KBM-7 (cell line): ENCODE data around the gene SORCS2.

Experiments used
- DNase-seq: peaks from one replicate; pipeline ENCODE4 v3.0.0-alpha.2; 2015
- in situ Hi-C: fragments of 300-500 bp; cut with MboI; formaldehyde crosslinking; loops from 2 replicates; pipeline ENCODE4 v1.14.3; 2020; ENCODE audit warnings: low sequenced_read_pairs, low pct_unique_long_range_greater_than_20kb, mixed read lengths

The SORCS2 gene

DNA sequence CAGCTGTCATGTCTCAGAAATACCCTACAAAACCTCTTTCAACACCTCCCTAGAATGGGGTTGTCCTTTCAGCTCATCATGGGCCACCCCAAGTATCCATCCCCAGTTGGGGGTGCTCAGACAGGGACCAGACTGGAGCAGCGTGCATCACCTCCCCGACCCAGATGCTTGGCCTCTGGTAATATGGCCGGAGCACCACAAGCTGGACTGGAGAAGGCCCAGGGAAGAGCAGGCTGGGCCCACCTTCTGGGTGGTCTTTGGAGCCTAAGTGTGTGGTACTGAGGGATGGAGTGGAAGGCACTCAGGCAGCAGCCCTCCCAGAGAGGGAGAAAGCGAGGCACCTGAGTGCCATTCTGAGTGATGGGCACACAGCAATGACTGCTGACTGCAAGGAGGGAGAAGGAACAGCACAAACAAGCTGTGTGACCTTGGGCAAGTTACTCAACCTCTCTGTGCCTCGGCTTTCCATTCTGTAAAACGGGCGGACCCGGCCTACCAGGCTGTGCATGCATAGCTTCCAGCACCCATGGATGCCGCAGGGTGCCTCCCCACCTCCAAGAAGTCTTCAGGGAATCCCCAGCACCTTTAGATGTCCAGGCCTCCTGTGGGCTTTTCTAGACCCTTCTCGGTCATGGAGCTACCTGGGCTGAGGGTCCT, 519.1 kb downstream of the SORCS2 start:
- DNase-seq, result no peak
- in situ Hi-C loops, result no loop called here

DNA sequence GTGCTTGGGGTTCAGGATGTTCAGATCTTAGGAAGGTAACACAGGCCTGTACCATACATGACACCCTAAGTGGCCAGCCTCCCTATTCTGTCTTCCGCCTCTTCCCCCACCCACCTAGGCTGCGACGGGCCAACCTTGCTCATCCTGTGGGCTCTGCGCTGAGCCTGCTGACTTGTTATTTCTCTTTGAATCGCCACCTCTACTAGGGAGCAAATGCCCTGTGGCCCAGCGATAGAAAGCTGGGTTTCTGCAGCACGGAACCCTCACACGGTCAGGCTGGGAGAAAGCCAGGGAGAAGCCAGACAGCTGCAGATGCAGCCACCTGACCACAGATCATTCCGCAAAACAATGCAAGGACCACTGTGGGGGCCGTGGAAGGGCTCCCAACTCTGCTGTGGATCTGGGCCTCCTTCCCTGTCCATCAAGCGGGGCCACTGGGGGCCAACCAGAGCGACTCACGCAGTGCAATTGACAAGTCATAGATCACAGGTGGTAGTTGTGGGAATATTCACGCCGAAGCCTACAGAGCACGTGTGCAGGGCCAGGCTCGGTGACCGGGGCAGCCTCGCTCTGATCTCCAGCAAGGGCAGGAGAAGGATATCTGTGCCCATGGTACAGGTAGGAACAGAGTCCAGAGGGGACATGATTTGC, 519.8 kb downstream of the SORCS2 start:
- DNase-seq, result no peak
- in situ Hi-C loops, result no loop called here

DNA sequence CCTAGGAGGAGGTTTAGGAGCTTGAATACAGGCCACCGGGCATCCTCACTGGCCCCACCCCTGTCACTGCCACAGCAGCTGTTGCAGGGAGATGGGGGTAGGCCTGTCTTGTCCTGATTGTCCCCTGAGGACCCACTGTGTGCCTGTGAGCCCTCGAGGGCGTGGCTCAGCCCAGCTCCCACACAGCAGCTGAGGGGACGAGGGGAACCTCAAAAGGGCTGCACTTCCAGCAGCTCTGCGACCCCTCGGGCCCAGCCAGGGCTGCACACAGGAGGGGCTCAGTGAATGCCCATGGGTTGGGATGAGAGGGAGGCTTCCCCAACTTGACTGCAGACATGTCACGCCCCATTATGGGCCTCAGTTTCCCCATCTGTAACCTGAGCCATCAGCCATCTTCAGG, 521.4 kb downstream of the SORCS2 start:
- DNase-seq, result no peak
- in situ Hi-C loops, result no loop called here

DNA sequence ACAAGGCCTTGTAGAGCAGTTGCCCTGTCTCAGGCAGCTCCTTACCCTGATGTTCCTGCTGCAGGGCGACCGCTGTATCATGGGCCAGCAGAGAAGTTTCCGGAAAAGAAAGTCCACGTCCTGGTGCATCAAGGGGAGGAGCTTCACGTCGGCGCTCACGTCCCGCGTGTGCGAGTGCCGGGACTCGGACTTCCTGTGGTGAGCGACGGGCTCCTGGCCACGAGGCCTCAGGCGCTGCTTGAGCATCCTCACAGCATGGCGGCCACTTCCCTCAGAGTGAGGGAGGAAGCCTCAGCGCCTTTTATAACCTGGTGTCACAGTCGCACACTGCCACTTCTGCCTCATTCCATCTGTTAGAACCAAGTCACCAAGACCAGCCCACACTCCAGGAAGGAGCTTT, 521.8 kb downstream of the SORCS2 start:
- no peak for DNase-seq
- in situ Hi-C loops, result no loop called here

DNA sequence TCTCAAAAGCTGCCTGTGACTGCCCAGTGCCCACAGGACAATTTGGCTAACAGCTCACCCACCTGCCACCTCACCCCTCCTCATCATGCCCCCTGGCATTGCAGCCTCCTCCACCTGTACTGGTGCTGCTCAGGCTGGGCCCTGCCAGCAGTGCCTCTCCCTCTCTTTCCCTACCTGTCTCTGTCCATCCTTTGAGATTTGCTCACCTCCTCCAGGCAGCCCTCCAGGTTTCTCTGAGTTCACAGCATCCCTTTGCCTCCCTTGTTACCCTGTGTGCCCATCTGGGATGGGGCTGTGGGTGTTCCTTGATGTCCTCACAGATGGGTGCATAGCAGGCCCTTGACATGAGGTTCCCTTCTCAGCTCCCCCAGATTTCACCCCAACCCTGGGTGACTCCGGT, 522.4 kb downstream of the SORCS2 start:
- DNase-seq, result no peak
- in situ Hi-C loops, result no loop called here

DNA sequence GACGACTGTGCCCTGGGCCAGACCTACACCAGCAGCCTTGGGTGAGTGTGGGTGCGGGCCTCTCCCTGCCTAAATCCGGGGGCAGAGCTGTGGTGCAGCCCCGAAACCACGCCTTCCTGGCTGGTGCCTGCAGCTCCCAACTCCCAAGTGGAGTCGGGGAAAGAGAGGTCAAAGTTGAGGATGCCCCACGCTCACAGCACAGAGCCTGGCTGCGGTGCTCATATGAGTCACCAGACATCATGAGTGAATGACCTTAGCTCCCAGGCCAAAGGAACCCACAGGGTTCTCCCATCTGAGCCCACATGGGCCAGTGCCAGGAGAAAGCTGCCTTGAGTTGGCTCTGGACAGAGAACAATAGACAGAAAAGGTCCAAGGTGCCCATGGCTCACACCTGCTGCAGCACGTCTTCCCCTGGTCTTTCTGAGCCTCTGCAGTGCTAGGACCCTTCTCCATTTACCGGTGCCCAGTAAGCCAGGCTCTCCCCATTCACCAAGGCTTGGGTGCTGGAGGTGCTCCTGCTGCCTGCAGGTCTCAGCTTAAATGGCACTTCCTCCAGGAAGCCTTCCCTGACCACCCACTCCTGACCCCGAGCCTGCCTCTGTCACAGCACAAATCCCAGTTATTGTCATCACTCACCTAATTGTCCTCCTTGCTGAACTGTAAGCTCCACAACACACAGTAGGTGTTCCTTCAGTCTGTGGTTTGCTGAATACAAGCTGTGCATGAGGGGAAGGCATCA, 523.1 kb downstream of the SORCS2 start:
- no peak for DNase-seq
- in situ Hi-C loops, result no loop called here

DNA sequence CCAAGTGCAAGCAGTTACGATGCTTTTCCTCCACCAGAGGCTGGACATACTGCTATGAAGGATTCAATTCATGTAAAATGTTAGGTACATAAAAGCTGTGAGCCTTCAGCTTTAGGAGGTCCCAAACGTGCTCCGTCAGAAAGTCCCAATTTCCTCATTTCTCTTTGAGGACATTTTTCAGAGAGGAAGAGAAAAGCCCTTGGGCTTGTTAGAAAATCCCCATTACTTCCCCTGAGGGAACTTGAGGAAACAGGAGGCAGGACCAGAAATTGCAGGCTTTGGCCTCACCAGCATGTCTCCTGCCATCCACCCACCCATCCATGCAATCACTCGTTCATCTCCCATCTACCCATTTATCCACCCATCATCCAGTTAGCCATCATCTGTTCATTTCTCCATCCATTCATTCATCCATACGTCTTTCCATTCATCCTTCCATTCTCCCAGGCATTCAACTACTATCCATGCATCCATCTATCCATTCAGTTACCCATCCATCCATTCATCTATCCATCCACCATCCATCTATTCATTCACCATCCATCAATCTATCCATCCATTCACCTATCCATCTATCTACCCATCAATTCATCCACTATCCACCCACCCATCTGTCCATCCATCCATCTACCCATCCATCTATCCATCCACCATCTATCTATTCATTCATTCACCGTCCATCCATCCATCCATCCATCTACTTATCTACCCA, 523.8 kb downstream of the SORCS2 start:
- in situ Hi-C loops, result no loop called here
- no peak for DNase-seq

DNA sequence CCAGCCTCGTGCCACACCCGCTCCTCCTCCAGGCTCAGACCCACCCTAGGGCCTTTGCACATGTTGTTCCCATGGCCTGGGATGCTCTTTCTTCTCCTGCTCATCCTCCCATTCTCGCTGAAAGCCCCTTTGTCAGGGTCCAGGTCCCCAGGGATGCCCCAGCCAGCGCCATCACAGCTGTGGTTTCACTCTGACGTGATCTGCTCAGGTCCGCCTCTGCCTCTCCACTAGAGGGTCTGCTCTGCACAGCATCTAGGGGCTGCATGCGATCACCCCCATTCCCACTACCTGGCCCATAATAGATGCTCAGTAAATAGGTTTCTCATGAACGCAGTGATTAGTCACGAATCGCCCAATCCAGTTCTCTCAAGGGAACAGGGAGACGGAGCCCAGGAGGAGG, 524.8 kb downstream of the SORCS2 start:
- in situ Hi-C loops, result no loop called here
- DNase-seq, result no peak

DNA sequence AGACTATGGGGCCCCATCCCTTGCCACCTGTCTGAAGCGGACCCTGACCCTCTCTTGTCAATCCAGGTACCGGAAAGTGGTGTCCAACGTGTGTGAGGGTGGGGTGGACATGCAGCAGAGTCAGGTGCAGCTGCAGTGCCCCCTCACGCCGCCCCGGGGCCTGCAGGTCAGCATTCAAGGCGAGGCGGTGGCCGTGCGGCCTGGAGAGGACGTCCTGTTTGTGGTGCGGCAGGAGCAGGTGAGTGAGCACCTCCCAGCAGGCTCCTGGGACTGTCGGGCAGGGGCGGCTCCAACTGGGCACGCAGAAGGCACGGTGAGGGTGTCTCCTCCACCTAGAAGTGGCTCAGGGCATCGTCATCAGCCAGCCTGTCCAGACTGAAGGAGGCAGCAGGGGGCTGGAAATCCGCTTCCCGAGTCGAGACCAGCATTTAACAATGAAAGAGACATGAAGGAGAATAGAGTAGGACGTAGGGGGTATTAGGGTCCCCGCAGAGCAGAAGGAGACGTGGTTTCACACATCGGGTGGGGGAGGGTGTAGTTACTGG, 525.7 kb downstream of the SORCS2 start:
- in situ Hi-C loops, result no loop called here
- no peak for DNase-seq

DNA sequence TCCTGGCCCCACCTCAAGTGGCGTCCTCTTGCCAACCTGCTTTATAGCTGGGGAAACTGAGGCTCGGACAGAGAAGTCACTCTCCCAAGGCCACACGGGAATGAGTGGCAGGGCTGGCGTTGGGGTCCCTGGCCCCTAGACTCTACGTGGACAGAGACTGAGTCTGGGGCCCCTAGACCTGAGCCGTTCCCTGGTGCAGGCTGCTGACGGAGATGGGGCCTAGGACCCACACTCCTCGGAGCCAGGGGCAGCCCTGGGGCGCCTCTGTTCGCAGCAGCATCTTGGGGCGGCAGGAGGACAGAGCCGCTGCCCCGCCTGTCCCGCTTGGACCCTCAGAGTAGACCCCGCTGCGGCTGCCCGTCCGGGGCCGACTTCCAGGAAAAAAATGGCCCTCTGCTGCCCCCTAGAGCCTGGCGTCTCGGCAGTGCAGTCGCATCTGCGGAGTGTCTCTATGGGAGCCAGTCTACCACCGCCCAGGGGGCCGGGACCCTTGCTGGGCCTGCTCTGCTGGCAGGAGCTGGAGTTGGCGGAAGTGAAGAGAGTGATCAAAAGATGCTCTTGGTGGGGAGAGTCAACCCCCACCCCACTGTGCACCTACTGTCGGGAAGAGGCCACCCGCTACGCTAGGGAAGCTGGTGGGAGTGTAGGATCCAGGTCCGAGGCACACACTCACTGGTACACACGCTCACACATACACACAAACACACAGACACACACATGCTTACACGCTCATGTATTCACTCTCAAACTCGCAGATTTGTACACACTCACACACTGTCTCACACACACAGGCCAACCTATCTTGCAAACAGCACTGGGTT, 527.2 kb downstream of the SORCS2 start:
- in situ Hi-C loops, result no loop called here
- peak; percentile 33 for DNase-seq

DNA sequence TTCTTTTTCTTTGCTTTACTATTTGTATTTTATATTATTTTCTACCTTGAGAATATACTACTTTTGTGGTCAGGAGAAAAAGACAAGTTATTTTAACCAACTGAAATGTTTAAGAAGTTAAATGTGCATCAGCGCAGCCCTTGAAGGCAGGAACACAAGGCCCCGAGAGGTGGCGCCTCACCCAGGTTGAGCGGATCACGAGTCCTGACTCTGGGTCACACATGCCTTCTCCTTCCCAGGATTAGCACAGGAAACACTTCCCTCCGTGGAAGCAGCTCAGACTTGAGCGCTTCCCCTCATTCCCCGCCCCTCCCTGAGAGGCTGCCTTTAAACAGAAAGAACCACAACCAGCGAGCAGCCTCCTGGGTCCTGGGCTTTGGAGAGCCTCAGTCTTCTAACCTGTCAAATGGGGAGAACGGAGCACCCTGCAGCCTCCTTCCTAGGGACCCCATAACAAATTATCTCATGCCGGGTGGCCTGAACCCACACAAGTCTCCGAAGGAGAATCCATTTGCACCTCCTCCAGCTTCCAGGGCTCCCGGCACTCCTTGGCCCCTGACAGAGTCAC, 529.7 kb downstream of the SORCS2 start:
- in situ Hi-C loops, result no loop called here

DNA sequence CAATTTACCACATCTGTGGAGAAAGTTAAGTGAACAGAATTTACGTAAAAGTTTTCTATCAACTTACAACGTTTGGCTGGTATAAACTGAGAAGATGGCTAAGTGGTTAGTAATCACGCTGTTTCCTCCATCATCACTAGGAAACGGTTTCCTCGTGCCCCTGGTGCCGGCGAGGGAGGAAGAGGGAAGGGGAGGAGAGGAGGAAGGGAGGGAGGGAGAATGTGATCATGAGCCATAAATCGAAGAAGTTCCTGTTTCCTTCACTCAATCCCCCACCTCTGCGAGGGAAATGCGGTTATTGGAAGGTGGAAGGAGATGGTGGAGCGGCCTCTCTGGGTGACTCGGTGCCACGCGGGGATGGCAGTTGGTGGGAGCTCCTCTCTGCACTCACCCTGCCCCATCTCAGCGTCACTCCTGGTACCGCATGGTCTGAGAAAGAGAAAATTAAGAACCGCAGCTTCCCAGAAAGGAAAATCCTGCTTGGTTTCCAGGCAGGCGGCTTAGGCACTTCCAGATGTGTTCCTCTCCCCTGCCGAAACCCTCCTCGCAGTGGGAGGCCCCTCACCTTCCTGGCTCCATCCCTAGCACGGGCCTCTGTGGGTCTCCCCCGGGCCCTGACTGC, 530.5 kb downstream of the SORCS2 start:
- in situ Hi-C loops, result no loop called here
- no peak for DNase-seq

More for the DNA sequence above, 529.7 kb downstream of the SORCS2 start:
- DNase-seq, result peak; percentile 4

DNA sequence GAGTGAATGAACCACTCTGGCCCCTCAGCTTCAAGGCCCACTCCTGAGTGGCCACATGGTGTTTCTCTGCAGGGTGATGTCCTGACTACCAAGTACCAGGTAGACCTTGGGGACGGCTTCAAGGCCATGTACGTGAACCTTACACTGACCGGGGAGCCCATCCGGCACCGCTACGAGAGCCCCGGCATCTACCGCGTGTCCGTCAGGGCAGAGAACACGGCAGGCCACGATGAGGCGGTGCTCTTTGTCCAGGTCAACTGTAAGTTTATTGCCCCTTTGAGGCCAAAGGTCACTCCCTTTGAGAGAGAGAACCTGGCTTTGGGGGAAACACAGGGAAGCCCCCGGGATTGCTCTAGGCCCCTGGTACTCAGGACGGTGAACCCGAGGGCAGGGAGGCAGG, 531.3 kb downstream of the SORCS2 start:
- in situ Hi-C loops, result no loop called here

DNA sequence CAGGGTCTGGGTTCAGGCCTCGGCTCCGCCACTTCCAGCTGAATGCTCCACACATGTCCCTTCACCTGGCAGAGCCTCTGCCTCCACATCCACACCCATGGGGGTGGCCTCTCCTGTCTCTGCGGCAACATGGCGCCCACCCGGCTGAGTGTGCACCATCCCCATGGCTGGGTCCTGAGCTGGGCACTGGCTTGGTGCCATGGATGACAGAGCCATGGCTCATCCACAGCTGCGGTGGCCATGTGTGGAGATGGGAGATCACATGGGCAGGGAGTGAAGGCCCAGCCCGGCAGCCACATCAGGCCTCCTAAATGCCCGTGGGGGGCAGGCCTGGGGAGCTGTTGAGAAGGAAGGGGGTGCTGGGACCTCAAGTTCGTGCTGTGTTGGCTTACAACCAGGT, 533.6 kb downstream of the SORCS2 start:
- DNase-seq, result no peak
- in situ Hi-C loops, result no loop called here

More for the DNA sequence above, 531.3 kb downstream of the SORCS2 start:
- DNase-seq, result no peak

DNA sequence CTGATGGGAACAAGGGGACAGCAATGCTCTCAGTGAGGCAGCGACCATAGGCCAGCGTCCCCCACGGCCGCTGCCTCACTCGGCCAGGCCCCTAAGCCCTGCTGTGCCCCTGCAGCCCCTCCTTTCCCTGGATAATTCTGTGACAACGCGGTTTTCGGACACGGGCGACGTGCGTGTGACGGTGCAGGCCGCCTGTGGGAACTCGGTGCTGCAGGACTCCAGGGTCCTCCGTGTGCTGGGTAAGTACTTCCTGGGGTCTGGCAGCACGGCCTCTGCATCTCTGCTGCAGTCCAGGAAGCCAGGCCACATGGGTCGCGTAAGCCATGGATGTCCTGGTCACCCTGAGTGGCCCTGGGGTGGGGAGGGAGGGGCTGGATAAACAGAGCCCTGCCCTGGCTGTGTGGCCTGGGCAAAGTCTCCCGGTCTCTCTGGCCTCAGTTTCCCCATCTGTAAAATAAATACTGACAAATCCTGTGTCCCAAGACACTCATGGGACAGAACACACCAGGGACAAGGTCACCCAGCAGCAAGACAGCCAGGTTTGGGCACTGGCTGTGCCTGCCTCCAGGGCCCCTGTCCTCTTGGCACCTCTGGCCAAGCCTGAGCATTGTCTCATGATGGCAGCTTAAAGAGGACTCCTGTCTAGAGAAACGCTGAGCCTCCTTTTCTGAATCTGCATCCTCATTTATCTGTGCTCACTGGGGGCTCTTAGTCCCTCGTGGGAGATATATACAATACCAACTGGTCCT, 534.5 kb downstream of the SORCS2 start:
- in situ Hi-C loops, result no loop called here
- DNase-seq, result no peak

DNA sequence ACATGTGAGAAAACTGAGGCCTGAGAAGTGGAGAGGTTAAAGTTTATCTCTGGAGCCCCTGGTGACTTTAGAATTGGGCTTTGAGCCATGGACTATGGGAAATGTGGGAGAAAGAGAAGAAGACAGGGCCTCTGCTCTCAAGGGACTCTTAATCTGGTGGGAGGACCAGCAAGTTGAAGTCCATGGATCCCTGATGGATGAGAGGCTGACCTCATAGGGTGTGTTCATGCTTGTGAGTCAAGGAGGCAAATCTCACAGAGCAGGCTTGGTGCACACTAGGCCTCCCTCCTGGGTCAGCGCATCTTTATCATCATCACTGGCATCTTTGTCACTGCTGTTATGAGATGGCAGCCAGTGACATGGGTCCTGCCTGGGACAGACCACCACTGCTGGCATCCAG, 535.4 kb downstream of the SORCS2 start:
- in situ Hi-C loops, result no loop called here
- no peak for DNase-seq

DNA sequence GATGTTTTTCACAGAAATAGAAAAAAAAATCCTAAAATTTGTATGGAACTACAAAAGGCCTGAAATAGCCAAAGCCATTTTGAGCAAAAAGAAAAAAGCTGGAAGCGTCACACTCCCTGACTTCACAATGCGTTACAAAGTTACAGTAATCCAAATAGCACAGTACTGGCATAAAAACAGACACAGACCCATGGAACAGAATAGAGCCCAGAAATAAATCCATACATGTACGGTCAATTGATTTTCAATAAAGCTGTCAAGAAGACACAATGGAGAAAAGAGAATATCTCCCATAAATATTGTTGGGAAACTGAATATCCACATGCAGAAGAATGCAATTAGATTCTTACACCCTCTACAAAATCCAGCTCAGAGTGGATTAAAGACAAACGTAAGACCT, 539.1 kb downstream of the SORCS2 start:
- in situ Hi-C loops, result no loop called here
- DNase-seq, result no peak
